Muscle layer of duodenum (tissue), 2 donors: Measurements from ENCODE around the gene KLF2.

Experiments used
- H3K27ac ChIP-seq: one replicate; pipeline ENCODE4 v1.7.0; 2013; ENCODE audit warnings: mild to moderate bottlenecking, low read length
- H3K27me3 ChIP-seq: one replicate; pipeline ENCODE4 v1.7.0; 2013; ENCODE audit warnings: low read depth, mild to moderate bottlenecking, control low read depth, low read length
- H3K36me3 ChIP-seq, 2 donors: one replicate each; pipeline ENCODE4 v1.7.0; 2013; ENCODE audit warnings: low read length in 2 of 2, control low read depth in 1 of 2, mild to moderate bottlenecking in 1 of 2; ENCODE audit not compliant: insufficient read depth in 2 of 2, control insufficient read depth in 1 of 2
- H3K4me1 ChIP-seq, 2 donors: one replicate each; pipeline ENCODE4 v1.7.0; 2013; ENCODE audit warnings: low read length in 2 of 2, mild to moderate bottlenecking in 2 of 2, control low read depth in 1 of 2, moderate library complexity in 1 of 2; ENCODE audit not compliant: insufficient read depth in 2 of 2, control insufficient read depth in 1 of 2
- H3K4me3 ChIP-seq, 2 donors: one replicate each; pipeline ENCODE4 v1.7.0; 2013; ENCODE audit warnings: low read length in 2 of 2, low read depth in 1 of 2, mild to moderate bottlenecking in 1 of 2
- H3K9me3 ChIP-seq, 2 donors: one replicate each; pipeline ENCODE4 v1.7.0; 2013; ENCODE audit warnings: low read length in 2 of 2, control low read depth in 1 of 2, mild to moderate bottlenecking in 1 of 2; ENCODE audit not compliant: control insufficient read depth in 1 of 2
- donor health status: healthy.

The KLF2 gene

DNA sequence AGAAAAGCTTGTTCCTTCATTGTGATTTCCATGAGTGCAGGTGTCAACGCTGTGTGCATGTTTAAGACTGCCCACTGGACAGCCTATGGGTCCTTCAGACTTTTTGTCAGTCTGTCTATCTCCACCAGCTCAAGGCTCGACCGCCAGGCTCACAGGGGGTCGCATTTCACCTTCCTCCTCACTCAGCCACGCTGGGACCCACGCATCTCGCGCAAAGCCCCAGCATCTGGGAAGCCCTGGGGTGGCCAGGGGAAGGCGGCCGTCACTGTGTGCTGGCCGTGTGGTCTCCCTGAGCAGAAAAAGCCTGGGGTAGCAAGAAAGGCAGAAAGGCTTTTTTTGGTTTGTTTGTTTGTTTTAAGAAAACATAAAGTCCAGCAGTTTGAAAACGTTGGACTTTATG lies 48.5 kb downstream of the KLF2 start:
- peak overlapping the region; percentile 20 for H3K27ac ChIP-seq
- H3K4me1 ChIP-seq: peaks cover 12 to 20% of the 10 kb centered on the region in 2 donors
- no peak overlapping the region for H3K4me3 ChIP-seq
- no peaks in the 10 kb centered on the region for H3K9me3 ChIP-seq
- peaks cover 24 to 37% of the 10 kb centered on the region in 2 donors for H3K36me3 ChIP-seq
- no peaks in the 10 kb centered on the region for H3K27me3 ChIP-seq

DNA sequence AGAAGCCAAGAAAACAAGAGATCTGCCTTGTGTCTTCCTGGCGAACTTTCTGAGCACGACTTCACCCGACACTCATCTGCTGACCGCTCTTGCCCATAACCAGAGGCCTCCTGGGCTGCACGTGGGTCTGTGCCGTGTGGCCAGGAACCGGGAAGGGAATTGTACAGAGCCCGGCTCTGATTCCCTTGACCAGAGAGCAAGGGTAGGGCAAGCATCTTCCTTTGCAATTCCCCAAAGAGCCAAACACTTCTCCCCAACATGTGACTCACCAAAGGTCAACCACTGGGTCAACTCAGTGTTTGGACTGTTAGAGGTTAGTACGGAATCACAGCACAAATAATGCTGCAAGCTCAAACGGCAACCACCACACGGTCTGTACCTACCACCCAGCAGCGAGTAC lies 48.9 kb downstream of the KLF2 start:
- no peaks in the 10 kb centered on the region for H3K9me3 ChIP-seq
- H3K4me1 ChIP-seq: peaks cover 12 to 20% of the 10 kb centered on the region in 2 donors
- no peak overlapping the region for H3K27ac ChIP-seq
- peaks cover 24 to 37% of the 10 kb centered on the region in 2 donors for H3K36me3 ChIP-seq
- H3K27me3 ChIP-seq: no peaks in the 10 kb centered on the region
- H3K4me3 ChIP-seq: no peak overlapping the region

DNA sequence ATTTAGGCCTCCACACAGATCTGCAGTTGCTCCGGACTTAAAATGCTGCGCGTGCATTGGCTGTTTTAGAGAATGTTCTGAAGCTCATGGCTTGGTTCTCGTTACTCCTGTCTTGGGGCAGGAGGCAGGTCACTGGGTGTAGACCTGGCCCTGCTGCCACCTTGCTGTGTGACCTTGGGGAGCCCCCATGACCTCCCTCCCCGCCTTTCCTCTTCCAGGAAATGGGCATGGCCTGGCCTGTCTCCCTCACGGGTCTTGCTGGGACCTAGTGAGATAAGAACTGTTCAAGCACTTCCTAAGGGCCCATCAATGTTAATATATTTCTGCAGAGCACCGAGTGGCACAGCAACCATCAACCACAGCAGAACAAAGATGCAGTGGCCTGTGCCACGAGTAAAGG lies 49.4 kb downstream of the KLF2 start:
- Histone ChIP-seq H3K36me3 (peaks cover 24 to 37% of the 10 kb centered on the region in 2 donors), H3K4me1 (peaks cover 12 to 20% of the 10 kb centered on the region in 2 donors), H3K27me3 (no peaks in the 10 kb centered on the region), H3K4me3 (no peak overlapping the region), H3K27ac (no peak overlapping the region), H3K9me3 (no peaks in the 10 kb centered on the region)

DNA sequence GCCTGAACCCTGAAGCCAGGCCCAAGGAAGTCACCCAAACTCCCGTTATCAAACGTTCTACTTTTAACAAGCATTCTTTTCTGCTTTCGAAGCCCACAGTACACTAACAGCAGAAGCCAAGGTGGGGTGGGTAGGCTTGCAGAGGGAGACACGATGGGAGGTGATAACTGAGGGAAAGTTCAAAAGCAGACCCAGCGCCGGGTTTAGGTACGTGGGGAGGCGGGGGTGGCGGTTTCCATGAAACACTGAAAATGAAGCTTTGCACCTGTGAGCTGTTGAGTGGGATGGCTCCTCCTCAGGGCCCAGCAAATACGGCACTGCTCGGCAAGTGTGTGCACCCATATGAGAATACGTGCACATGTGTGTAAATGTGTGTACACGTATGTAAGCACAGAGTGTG lies 49.8 kb downstream of the KLF2 start:
- H3K4me1 ChIP-seq: peaks cover 12 to 20% of the 10 kb centered on the region in 2 donors
- no peaks in the 10 kb centered on the region for H3K27me3 ChIP-seq
- H3K9me3 ChIP-seq: no peaks in the 10 kb centered on the region
- H3K36me3 ChIP-seq: peaks cover 24 to 37% of the 10 kb centered on the region in 2 donors
- H3K27ac ChIP-seq: no peak overlapping the region
- H3K4me3 ChIP-seq: no peak overlapping the region

DNA sequence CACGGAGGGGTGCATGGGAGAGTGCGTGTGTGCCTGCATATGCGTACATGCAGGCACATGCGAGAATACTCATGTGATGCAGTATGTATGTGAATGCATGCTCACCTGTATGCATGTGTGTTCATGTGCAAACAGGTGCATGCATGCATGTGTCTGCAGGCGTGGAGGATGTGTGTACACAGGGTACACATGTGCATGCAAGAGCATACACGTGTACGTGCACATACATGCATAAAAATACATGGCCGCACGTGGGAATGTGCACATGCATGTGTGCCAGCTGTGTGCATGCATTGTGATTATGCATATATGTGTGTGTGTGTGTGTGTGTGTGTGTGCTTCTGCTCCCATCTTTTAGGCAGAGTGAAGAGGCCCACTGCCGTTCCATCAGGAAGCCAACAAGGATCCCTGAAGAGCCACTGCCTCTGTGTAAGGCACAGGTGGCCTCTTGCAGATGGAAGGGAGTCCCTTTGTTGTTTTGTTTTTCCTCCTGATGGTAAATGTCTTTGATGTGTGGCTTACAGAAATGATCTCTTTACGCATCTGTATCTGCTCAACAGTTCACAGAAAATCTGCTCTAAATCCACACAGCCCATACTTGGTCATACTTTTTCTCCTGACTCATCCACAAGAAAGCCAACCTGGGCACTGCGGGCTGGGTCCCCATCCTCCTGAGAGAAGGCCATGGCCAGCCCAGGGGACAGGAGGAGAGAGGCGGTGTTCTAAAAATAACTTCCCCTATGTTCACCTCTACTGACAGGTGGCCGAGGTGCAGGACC lies 50.7 kb downstream of the KLF2 start:
- H3K36me3 ChIP-seq: peaks cover 24 to 37% of the 10 kb centered on the region in 2 donors
- H3K4me1 ChIP-seq: peaks cover 12 to 20% of the 10 kb centered on the region in 2 donors
- no peak overlapping the region for H3K4me3 ChIP-seq
- H3K27me3 ChIP-seq: no peaks in the 10 kb centered on the region
- H3K9me3 ChIP-seq: no peaks in the 10 kb centered on the region
- H3K27ac ChIP-seq: no peak overlapping the region

DNA sequence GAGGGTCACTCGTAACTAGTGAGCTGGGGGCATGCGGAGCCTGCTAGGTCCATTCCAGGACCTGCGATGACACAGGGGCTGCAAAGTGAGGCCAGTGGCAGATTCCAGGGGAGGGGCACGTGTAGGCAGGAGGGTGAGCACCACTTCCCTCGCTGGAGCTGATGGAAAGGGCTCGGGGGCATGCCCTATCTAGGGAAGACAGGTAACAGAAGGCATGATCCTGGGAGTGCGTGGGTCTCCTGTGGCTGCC lies 51.2 kb downstream of the KLF2 start:
- no peak overlapping the region for H3K27ac ChIP-seq
- peaks cover 24 to 37% of the 10 kb centered on the region in 2 donors for H3K36me3 ChIP-seq
- H3K9me3 ChIP-seq: no peaks in the 10 kb centered on the region
- H3K27me3 ChIP-seq: no peaks in the 10 kb centered on the region
- no peak overlapping the region for H3K4me3 ChIP-seq
- peaks cover 12 to 20% of the 10 kb centered on the region in 2 donors for H3K4me1 ChIP-seq

DNA sequence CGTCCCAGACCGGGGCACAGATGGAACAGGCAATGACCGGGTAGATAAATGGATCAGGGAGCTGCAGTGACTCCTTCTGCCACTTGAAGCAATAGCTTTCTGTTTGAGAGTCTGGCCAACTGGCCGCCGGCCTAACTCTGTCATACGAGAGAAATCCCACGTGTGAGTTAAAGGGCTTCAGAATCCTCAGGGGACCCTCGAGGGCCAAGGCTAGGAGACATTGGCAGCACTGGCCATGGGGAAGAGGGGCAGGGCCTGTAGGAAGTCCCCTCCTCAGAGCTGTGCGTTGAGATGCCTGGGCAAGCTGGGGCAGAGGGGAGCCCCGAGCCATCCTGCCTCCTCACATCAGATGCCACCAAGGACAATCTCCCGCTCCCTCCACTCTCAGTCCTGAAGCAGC lies 51.6 kb downstream of the KLF2 start:
- Histone ChIP-seq H3K4me3 (no peak overlapping the region), H3K9me3 (no peaks in the 10 kb centered on the region), H3K36me3 (peaks cover 24 to 34% of the 10 kb centered on the region in 2 donors), H3K4me1 (peaks cover 8 to 20% of the 10 kb centered on the region in 2 donors), H3K27me3 (no peaks in the 10 kb centered on the region), H3K27ac (no peak overlapping the region)

DNA sequence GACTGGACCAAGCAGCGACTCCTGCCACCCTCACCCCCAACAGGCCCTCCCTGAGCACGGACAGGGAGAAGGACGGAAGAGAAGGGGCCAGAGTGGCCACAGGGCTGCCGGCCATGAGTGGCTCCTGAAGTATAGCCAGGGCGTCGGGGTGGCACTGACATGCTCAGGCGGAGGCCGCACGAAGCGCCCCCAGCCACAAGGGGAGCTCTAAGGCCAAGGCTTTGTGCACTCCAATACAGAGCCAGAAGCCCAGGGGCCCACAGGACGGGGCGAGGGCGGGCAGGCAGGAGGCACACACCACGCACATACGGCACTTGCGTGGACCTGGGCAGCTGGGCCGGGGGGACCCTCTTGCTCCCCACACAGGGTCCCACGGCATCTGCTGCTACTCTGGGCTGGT lies 52.0 kb downstream of the KLF2 start:
- no peak overlapping the region for H3K27ac ChIP-seq
- H3K9me3 ChIP-seq: no peaks in the 10 kb centered on the region
- H3K4me1 ChIP-seq: peaks cover 8 to 23% of the 10 kb centered on the region in 2 donors
- no peak overlapping the region for H3K4me3 ChIP-seq
- H3K27me3 ChIP-seq: no peaks in the 10 kb centered on the region
- H3K36me3 ChIP-seq: peaks cover 24 to 33% of the 10 kb centered on the region in 2 donors

DNA sequence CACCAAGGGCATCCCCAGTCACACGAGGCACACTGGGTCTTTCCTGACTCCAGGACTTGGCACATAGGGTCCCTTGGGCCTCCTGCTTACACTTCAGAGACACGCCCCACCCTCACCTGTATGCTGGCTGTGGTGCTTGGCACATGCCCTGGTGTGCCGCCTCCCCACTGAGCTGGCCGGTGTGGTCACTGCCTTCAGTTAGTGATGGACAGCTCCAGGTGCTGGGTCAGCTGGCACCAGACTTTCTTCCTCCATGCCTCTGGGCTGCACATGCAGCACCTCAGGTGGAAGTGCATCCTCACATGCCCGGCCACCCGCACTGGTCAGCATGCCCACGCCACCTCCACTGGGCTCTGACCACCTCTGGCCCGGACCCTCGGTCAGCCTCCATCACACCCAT lies 52.9 kb downstream of the KLF2 start:
- peaks cover 7 to 16% of the 10 kb centered on the region in 2 donors for H3K4me1 ChIP-seq
- no peaks in the 10 kb centered on the region for H3K9me3 ChIP-seq
- H3K36me3 ChIP-seq: peaks cover 24 to 33% of the 10 kb centered on the region in 2 donors
- no peaks in the 10 kb centered on the region for H3K27me3 ChIP-seq
- no peak overlapping the region for H3K4me3 ChIP-seq
- no peak overlapping the region for H3K27ac ChIP-seq
